SK-N-SH (cell line): ENCODE measurements around the gene ATP8B1. TPM values are rescaled to one million over a fixed set of nuclear protein-coding genes. Genes with fewer than 3 reads are reported as not detected.

Experiments
- CTCF ChIA-PET: fragments of 300-600, 350-600 bp; formaldehyde crosslinking; extraction: SDS; loops from one replicate; lab custom pipeline; 2021; lab: Yijun Ruan, JAX
- POLR2A ChIA-PET: fragments of 350-600 bp; sonication (Branson Sonifier 250); formaldehyde crosslinking; extraction: SDS; loops from one replicate; lab custom pipeline; 2020; ENCODE audit warnings: antibody characterized with exemption, inconsistent platforms; lab: Yijun Ruan, JAX
- DNase-seq: peaks from one replicate; pipeline ENCODE4 v3.0.0; 2012
- H2AFZ ChIP-seq: fragments of 200-600 bp; sonication (generic); 2 replicates; pipeline ENCODE4 v1.8.1; 2016; ENCODE audit warnings: antibody characterized with exemption, mild to moderate bottlenecking, low read depth
- H3F3A ChIP-seq: fragments of 200-600 bp; sonication (generic); replicated peaks from 2 replicates; pipeline ENCODE3; 2016; ENCODE audit warnings: antibody characterized with exemption, mild to moderate bottlenecking; ENCODE audit not compliant: insufficient read depth
- H3K27ac ChIP-seq, 2 experiments: fragments of 200-500 bp in 1 of 2; fragments of 200-600 bp in 1 of 2; sonication (Bioruptor generic) in 1 of 2; sonication (generic), shearing (Covaris generic) in 1 of 2; 2 replicates each; pipeline versions ENCODE4 v1.5.1 to v1.6.1; 2014 to 2016; ENCODE audit warnings: low read depth in 2 of 2, inconsistent platforms in 1 of 2, low read length in 1 of 2, mild to moderate bottlenecking in 1 of 2, mixed read lengths in 1 of 2
- H3K27me3 ChIP-seq: fragments of 200-600 bp; sonication (generic), shearing (Covaris generic); 2 replicates; pipeline ENCODE4 v1.6.1; 2016; ENCODE audit warnings: mixed run types; ENCODE audit not compliant: insufficient read depth
- H3K36me3 ChIP-seq, 2 experiments: fragments of 200-500 bp in 1 of 2; fragments of 200-600 bp in 1 of 2; sonication (Bioruptor generic) in 1 of 2; sonication (generic) in 1 of 2; replicated peaks in 1 of 2; 2 replicates each; pipeline versions ENCODE3 to v1.5.1; 2014 to 2016; ENCODE audit warnings: low read length in 1 of 2, mild to moderate bottlenecking in 1 of 2; ENCODE audit not compliant: insufficient read depth in 2 of 2, control insufficient read depth in 1 of 2
- H3K4me1 ChIP-seq, 2 experiments: fragments of 200-500 bp in 1 of 2; fragments of 200-600 bp in 1 of 2; sonication (Bioruptor generic) in 1 of 2; sonication (generic), shearing (Covaris generic) in 1 of 2; 2 replicates each; pipeline versions ENCODE4 v1.5.1 to v1.6.1; 2014 to 2016; ENCODE audit warnings: low read depth in 1 of 2, low read length in 1 of 2, mixed run types in 1 of 2; ENCODE audit not compliant: insufficient read depth in 2 of 2, control insufficient read depth in 1 of 2
- H3K4me2 ChIP-seq: fragments of 200-600 bp; sonication (generic), shearing (Covaris generic); 2 replicates; pipeline ENCODE4 v1.6.1; 2017; ENCODE audit warnings: mixed run types
- H3K4me3 ChIP-seq, 2 experiments: fragments of 200-500 bp in 1 of 2; fragments of 200-600 bp in 1 of 2; sonication (Bioruptor generic) in 1 of 2; sonication (generic), shearing (Covaris generic) in 1 of 2; 2 replicates each; pipeline versions ENCODE4 v1.5.1 to v1.8.1; 2014 to 2016; ENCODE audit warnings: low read depth in 2 of 2, inconsistent platforms in 1 of 2, low read length in 1 of 2, mild to moderate bottlenecking in 1 of 2, mixed read lengths in 1 of 2, moderate library complexity in 1 of 2
- H3K79me2 ChIP-seq: fragments of 200-600 bp; sonication (generic); 2 replicates; pipeline ENCODE4 v1.8.1; 2017; ENCODE audit warnings: mild to moderate bottlenecking; ENCODE audit not compliant: insufficient read depth
- H3K9ac ChIP-seq: fragments of 200-600 bp; sonication (generic); 2 replicates; pipeline ENCODE4 v1.6.1; 2017; ENCODE audit warnings: mixed run types
- H3K9me2 ChIP-seq: fragments of 200-600 bp; sonication (generic); 2 replicates; pipeline ENCODE4 v1.6.1; 2017; ENCODE audit warnings: mixed run types
- H3K9me3 ChIP-seq: fragments of 200-600 bp; sonication (generic); 2 replicates; pipeline ENCODE4 v1.6.1; 2017; ENCODE audit warnings: mixed run types, mild to moderate bottlenecking, moderate library complexity
- H4K20me1 ChIP-seq: fragments of 200-600 bp; sonication (generic); 2 replicates; pipeline ENCODE4 v1.6.1; 2017; ENCODE audit warnings: mild to moderate bottlenecking, mixed run types; ENCODE audit not compliant: insufficient read depth
- CTCF ChIP-seq: fragments of 200-600 bp; sonication (generic); IDR thresholded peaks from 2 replicates; pipeline ENCODE4 v1.6.1; 2017; ENCODE audit warnings: antibody characterized with exemption, mild to moderate bottlenecking, moderate library complexity
- FOSL2 ChIP-seq: IDR thresholded peaks from 2 replicates; pipeline ENCODE4 v1.4.0; 2012; ENCODE audit warnings: low read depth, mild to moderate bottlenecking, moderate library complexity, borderline replicate concordance
- IRF3 ChIP-seq: fragments of 150-350 bp; IDR thresholded peaks from 2 replicates; pipeline ENCODE4 v1.6.1; 2016; ENCODE audit warnings: mild to moderate bottlenecking, low read depth, low read length
- JUND ChIP-seq: IDR thresholded peaks from 2 replicates; pipeline ENCODE4 v1.4.0; 2012
- MXI1 ChIP-seq: IDR thresholded peaks from 2 replicates; pipeline ENCODE4 v1.6.1; 2012; ENCODE audit warnings: mild to moderate bottlenecking, low read depth, low read length, improper control_type of control experiment
- NRF1 ChIP-seq: IDR thresholded peaks from 2 replicates; pipeline ENCODE4 v1.6.1; 2012; ENCODE audit warnings: low read depth, mild to moderate bottlenecking, low read length
- TCF12 ChIP-seq: IDR thresholded peaks from 2 replicates; pipeline ENCODE4 v1.4.0; 2012
- YY1 ChIP-seq: IDR thresholded peaks from 2 replicates; pipeline ENCODE4 v1.4.0; 2012; ENCODE audit warnings: low read depth, mild to moderate bottlenecking
- WGBS: methylation state at CpG from one replicate; pipeline ENCODE4 v1.1.6; 2017; ENCODE audit warnings: low lambda C conversion rate; 5-methylcytosine and 5-hydroxymethylcytosine counted together
- polyA plus RNA-seq, 3 experiments: library from polyadenylated mRNA; depleted of rRNA; stranded (reverse); fragments of >200 nt; gene quantifications; 2 replicates each; pipeline ENCODE4 v1.2.3, GENCODE V29; 2012
- TF ChIP-seq, protein P1 (sequence below): IDR thresholded peaks from 2 replicates; pipeline ENCODE4 v1.4.0; 2012; ENCODE audit warnings: low read depth, borderline replicate concordance

ATP8B1 gene
- polyA plus RNA-seq, 1 of the 3 experiments (the other 2 are of a cell fraction) = 43.8 TPM

DNA sequence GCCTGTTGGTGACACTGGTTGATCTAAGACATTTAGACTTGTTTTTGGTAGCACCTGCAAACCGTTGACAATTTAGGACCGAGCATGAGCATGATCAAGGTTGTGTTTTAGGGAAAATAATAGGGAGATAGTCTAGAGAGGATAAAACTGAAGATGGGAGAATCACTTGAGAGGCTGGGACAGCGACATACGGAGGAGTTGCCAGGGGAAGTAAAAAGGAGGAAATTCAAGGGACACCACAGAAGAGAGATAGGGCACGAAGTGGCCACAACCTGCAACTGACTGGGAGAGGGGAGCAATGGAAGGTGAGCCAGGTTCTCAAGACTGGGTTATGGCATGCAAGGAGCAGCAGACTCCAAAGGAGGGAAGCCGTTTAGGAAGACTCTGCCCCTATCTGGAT is 1.4 kb upstream of the ATP8B1 start (continued):
- no peak for TF ChIP-seq CTCF
- TF ChIP-seq, protein P1, sequence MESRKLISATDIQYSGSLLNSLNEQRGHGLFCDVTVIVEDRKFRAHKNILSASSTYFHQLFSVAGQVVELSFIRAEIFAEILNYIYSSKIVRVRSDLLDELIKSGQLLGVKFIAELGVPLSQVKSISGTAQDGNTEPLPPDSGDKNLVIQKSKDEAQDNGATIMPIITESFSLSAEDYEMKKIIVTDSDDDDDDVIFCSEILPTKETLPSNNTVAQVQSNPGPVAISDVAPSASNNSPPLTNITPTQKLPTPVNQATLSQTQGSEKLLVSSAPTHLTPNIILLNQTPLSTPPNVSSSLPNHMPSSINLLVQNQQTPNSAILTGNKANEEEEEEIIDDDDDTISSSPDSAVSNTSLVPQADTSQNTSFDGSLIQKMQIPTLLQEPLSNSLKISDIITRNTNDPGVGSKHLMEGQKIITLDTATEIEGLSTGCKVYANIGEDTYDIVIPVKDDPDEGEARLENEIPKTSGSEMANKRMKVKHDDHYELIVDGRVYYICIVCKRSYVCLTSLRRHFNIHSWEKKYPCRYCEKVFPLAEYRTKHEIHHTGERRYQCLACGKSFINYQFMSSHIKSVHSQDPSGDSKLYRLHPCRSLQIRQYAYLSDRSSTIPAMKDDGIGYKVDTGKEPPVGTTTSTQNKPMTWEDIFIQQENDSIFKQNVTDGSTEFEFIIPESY = no peak
- TF ChIP-seq MXI1 = no peak
- no peak for TF ChIP-seq TCF12
- no peak for TF ChIP-seq FOSL2
- TF ChIP-seq NRF1 = no peak
- TF ChIP-seq JUND = no peak

DNA sequence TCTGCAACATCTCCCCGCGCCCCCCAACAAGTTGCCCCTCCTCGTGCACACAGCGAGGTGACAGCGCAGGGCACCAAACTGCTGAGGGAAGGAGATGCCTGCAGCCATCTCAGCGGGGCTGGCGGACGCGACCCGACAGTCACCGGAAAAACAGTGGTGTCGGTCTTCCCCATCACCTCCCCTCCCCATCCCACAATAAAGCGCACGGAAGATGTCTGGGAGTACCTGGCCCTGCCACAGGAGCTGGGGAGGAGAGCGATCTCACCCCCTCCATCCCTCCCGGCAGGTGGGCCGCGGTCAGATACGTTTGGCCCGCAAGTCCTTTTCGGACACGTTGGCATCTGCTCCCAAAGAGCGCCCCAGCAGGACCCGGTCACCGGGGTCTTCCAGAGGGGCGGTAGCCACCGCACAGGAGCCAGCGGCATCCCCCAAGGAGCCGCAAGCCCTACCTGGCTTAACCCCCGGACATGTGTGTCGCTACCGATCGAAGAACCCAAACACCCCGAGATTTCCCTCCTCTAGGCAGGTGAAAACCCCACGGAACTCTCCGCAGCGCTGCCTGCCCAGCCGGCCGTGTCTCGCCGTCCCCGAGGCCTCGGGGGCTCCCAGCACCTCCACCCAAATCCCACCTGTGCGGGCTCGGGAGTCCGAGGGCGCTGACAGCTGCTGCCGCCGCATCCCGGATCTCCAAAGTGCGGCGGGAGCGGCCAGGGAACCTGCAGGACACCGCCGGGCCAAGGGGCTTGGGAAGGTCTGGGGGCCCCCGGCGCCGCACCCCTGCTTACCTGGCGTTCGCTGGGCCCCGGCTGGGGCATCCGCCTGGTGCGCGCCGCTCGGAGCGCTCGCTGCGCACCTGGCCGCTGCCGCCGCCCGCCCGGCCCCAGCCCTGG is 657 bp downstream of the ATP8B1 start:
- ChIA-PET POLR2A (no interaction called here), CTCF (interaction anchor here (0.7 kb wide), 1 partner anchor 782 kb away, joined by 3 read pairs; no protein-coding TSS in a partner anchor)

More for the DNA sequence above, 657 bp downstream of the ATP8B1 start:
- peaks cover 48% of the 10 kb centered on the region for H4K20me1 ChIP-seq
- peaks cover 79% of the 10 kb centered on the region for H3K79me2 ChIP-seq
- H3K27me3 ChIP-seq = no peaks in the 10 kb centered on the region
- TF ChIP-seq IRF3 = no peak
- TF ChIP-seq YY1 = 0 out of 2 replicates have a peak, but pooled peaks have one; percentile 0
- peaks cover 0 to 7% of the 10 kb centered on the region in 2 experiments for H3K36me3 ChIP-seq
- WGBS = 1% methylated on average over 32 of the region's 74 CpGs
- DNase-seq = peak; percentile 52
- peak overlapping the region; percentile 83 for H3K9ac ChIP-seq
- H3K4me2 ChIP-seq = peak overlapping the region; percentile 85
- H3K27ac ChIP-seq = peak overlapping the region in 1 of 2 experiments; percentile 65; a peak in 2 of 4 replicates
- no peaks in the 10 kb centered on the region for H3K9me2 ChIP-seq
- H3K4me1 ChIP-seq = peaks cover 10 to 22% of the 10 kb centered on the region in 2 experiments; a peak in 3 of 4 replicates
- peak overlapping the region; percentile 74 to 92 for H3K4me3 ChIP-seq
- H2AFZ ChIP-seq = no peak overlapping the region
- peaks cover 20% of the 10 kb centered on the region for H3F3A ChIP-seq
- no peaks in the 10 kb centered on the region for H3K9me3 ChIP-seq
